ENCODE data around the gene DPP10. TPM values are rescaled to one million over a fixed set of nuclear protein-coding genes. Genes with fewer than 3 reads are reported as not detected.

DPP10 gene
- total RNA-seq, 1 donor = not detected

GRCh38 chr2:115684345-115684744 lies 1241.9 kb downstream of the DPP10 start:
- TF ChIP-seq CTCF (IDR thresholded peaks at IDR 0.05; ENCODE audit: insufficient read depth, low read length) = no peak
- no peak for DNase-seq (ENCODE audit: low read depth)
- H3K4me3 ChIP-seq (ENCODE audit: low read depth, low read length) = no peak overlapping the region

DNA sequence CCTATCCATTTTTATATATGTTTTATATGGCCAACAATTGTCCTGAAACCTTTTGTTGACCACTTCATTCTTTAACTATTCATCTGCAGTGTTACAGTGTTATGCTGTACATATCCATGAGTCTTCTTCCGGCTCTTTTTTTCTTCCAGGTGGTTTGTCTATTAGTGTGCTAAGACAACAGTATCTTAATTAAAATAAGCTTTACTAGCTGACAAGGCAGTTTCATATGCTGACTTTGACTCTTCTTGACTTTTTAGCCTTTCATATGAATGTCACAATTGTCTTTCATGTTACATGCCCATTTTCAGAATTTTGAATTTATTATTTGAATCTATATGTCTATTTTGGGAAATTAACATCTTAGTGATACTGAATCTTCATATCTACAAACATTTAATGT lies 1249.0 kb downstream of the DPP10 start:
- no peak overlapping the region for H3K4me3 ChIP-seq (ENCODE audit: low read depth, low read length)
- TF ChIP-seq CTCF (IDR thresholded peaks at IDR 0.05; ENCODE audit: insufficient read depth, low read length) = no peak
- no peak for DNase-seq (ENCODE audit: low read depth)

GRCh38 chr2:115694651-115695050 lies 1252.2 kb downstream of the DPP10 start:
- no peak overlapping the region for H3K4me3 ChIP-seq (ENCODE audit: low read depth, low read length)
- no peak for DNase-seq (ENCODE audit: low read depth)
- TF ChIP-seq CTCF (IDR thresholded peaks at IDR 0.05; ENCODE audit: insufficient read depth, low read length) = no peak

GRCh38 chr2:115733190-115733775 lies 1290.8 kb downstream of the DPP10 start:
- TF ChIP-seq CTCF (IDR thresholded peaks at IDR 0.05; ENCODE audit: insufficient read depth, low read length) = no peak
- DNase-seq (ENCODE audit: low read depth) = no peak

GRCh38 chr2:115738111-115738510 lies 1295.7 kb downstream of the DPP10 start:
- no peak for TF ChIP-seq CTCF (IDR thresholded peaks at IDR 0.05; ENCODE audit: insufficient read depth, low read length)
- H3K4me3 ChIP-seq (ENCODE audit: low read depth, low read length) = no peak overlapping the region
- DNase-seq (ENCODE audit: low read depth) = no peak

More at GRCh38 chr2:115733190-115733775, 1290.8 kb downstream of the DPP10 start:
- H3K4me3 ChIP-seq (ENCODE audit: low read depth, low read length) = no peak overlapping the region

GRCh38 chr2:115739574-115739973 lies 1297.1 kb downstream of the DPP10 start:
- DNase-seq (ENCODE audit: low read depth) = no peak
- no peak for TF ChIP-seq CTCF (IDR thresholded peaks at IDR 0.05; ENCODE audit: insufficient read depth, low read length)
- H3K4me3 ChIP-seq (ENCODE audit: low read depth, low read length) = no peak overlapping the region

- H3K4me3 ChIP-seq (ENCODE audit: low read depth, low read length) = no peak overlapping the region
- no peak for TF ChIP-seq CTCF (IDR thresholded peaks at IDR 0.05; ENCODE audit: insufficient read depth, low read length)
- DNase-seq (ENCODE audit: low read depth) = no peak
These were observed 1303.7 kb downstream of the DPP10 start for GRCh38 chr2:115746151-115746550.
